Neuron (in vitro differentiated cells): ENCODE results near the gene MPPE1.
"Not testable (repeated sequence)": the region's sequence is repeated elsewhere in the genome, so short reads cannot be mapped to it uniquely, and the experiment has no call there.

ENCODE experiments used
- H2AFZ ChIP-seq: one replicate; pipeline ENCODE4 v1.6.1; 2013; ENCODE audit warnings: low read depth, mild to moderate bottlenecking, inconsistent platforms, low read length, moderate library complexity
- H3K27me3 ChIP-seq: one replicate; pipeline ENCODE4 v1.6.1; 2013; ENCODE audit warnings: low read length; ENCODE audit not compliant: insufficient read depth
- H3K36me3 ChIP-seq: one replicate; pipeline ENCODE4 v1.6.1; 2013; ENCODE audit warnings: low read length; ENCODE audit not compliant: insufficient read depth
- H3K4me1 ChIP-seq: one replicate; pipeline ENCODE4 v1.6.1; 2013; ENCODE audit warnings: low read length; ENCODE audit not compliant: insufficient read depth
- H3K4me3 ChIP-seq: 2 replicates; pipeline ENCODE4 v1.5.1; 2013; ENCODE audit warnings: mild to moderate bottlenecking, low read length, moderate library complexity
- H3K9me3 ChIP-seq: one replicate; pipeline ENCODE4 v1.6.1; 2013; ENCODE audit warnings: low read length

MPPE1 gene

DNA sequence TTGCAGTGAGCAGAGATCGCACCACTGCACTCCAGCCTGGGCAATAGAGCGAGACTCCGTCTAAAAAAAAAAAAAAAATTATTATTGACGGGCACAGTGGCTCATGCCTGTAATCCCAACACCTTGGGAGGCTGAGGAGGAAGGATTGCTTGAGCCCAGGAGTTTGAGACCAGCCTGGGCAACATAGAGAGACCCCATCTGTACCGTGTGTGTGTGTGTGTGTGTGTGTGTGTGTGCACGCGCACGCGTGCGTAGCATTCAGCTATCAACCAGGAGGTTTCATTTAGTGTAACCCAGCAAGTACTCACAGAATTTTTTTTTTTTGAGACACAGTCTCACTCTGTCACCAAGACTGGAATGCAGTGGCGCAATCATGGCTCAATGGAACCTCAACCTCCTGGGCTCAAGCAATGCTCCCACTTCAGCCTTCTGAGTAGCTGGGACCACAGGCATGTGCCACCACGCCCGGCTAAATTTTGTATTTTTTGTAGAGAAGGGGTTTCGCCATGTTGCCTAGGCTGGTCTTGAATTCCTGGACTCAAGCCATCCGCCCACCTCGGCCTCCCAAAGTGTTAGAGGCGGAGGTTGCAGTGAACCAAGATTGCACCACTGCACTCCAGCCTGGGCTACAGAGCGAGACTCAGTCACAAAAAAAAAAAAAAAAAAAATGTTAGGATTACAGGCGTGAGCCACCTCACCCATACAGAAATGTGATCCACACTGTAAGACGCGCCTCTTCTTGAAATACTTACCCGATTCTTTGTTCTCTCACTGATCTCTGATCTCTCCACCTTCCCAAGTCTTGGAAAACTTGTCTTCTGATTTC is 37.9 kb upstream of the MPPE1 start:
- H2AFZ ChIP-seq, H3K27me3 ChIP-seq, H3K36me3 ChIP-seq, H3K4me1 ChIP-seq, H3K4me3 ChIP-seq, H3K9me3 ChIP-seq: not testable (repeated sequence)

DNA sequence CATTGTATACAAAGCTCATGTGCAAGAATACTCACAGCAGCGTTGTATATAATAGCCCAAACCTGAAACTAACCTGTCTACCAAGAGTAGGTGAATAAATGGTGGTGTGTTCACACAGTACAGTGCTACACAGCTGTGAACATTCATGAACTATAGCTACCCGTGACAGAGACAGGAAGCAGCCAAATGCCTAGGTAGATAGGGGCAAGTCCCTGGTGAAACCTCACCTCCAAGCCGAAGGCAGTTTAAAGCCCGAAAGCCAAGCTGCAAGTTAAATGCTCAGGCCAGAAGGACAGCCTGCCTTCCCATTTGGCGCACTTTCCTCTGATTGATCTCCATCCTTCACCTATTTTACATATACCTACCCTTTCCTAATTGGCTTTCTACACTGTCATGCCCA is 36.7 kb upstream of the MPPE1 start:
- no peaks in the 10 kb centered on the region for H3K27me3 ChIP-seq
- H2AFZ ChIP-seq = no peak overlapping the region
- no peak overlapping the region for H3K4me3 ChIP-seq
- H3K9me3 ChIP-seq = no peaks in the 10 kb centered on the region
- no peaks in the 10 kb centered on the region for H3K36me3 ChIP-seq
- H3K4me1 ChIP-seq = peaks cover 8% of the 10 kb centered on the region

DNA sequence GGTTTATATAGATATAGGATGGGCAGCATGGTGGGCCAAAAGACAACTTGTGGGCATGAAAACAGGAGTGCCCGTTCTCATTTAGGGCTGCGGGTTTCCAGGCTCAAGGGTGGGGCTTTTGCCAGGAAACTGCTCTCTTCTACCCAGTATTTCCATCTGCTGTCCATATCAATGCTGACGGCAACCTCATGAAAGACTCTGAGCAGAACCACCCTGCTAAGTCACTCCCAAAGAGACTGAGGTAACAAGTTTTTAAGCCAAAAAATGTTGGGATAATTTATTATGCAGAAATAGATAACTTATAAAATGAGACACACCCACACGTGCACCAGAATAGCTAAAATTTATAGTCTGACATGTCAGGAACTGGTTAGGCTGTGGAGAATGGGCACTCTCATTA is 36.1 kb upstream of the MPPE1 start:
- Histone ChIP-seq H3K4me1 (peaks cover 8% of the 10 kb centered on the region), H2AFZ (no peak overlapping the region), H3K4me3 (no peak overlapping the region), H3K27me3 (no peaks in the 10 kb centered on the region), H3K36me3 (no peaks in the 10 kb centered on the region), H3K9me3 (no peaks in the 10 kb centered on the region)

DNA sequence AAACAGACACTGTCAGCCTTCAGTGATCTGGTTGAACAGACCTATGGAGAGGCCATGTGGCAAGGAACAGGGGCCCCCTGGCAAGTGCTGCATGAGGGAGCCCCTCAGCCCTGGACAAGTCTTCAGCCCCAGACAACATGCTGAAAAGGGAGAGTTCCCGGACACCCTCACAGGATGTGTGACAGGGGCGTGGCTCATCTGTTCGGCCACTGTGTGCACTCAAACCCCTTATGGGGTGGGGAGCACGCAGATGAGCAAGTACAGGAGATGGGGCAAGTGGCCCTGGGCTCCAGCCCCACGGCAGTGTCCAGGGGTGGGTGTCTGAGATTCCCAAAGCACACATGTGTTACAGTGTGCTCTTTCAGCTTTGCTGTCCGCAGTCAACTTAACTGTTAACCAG is 35.4 kb upstream of the MPPE1 start:
- Histone ChIP-seq H3K36me3 (no peaks in the 10 kb centered on the region), H3K9me3 (no peaks in the 10 kb centered on the region)

DNA sequence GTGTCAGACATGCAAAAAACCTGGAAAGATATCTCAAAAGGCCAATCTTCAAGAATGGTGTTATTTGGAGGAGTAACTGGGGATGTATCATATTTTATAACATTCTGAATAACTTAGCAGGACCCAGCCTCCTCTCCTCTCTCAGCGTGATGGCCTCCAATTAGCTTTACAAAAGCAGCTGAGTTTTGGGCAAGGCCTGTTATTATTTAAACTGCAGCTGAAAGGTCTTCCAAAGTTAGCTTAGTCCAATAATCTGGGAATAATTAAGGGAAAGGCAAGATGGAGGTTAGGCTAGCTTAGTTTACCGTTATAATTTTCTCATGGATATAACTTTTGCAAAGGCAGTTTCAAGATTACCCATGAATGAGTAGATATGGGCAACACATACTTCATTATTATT is 32.8 kb upstream of the MPPE1 start:
- Histone ChIP-seq H3K4me3 (no peak overlapping the region), H2AFZ (no peak overlapping the region), H3K4me1 (no peaks in the 10 kb centered on the region), H3K27me3 (no peaks in the 10 kb centered on the region), H3K9me3 (no peaks in the 10 kb centered on the region), H3K36me3 (no peaks in the 10 kb centered on the region)

More for the DNA sequence above, 35.4 kb upstream of the MPPE1 start:
- H3K27me3 ChIP-seq = no peaks in the 10 kb centered on the region
- peaks cover 8% of the 10 kb centered on the region for H3K4me1 ChIP-seq
- no peak overlapping the region for H3K4me3 ChIP-seq
- no peak overlapping the region for H2AFZ ChIP-seq

DNA sequence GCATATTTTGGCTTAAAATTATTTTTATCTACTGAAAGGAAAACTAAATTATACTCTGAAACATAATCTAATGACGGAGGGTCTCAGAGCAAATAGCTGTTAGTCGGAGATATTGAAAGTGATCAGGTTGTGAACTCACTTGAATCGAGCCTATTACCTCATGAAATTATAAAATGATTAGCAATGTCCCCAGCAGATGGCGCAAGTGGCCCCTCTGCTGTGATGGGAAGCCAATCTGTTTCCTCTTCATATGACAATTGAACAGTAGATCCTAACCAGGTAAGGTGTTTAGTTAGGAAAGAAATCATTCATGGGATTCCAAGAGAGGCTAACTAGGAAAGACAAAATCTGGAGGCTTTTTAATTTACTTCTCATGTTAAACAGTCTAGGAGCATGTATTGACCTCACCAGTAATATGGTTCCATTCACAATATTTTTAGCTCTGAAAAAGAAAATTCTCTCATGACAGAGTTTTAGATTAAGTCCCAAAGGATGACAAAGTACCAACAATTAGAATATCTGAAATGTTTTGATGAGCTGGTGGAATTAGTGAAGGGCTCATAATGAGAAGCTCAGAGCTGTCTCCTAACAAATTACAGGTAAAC is 29.9 kb upstream of the MPPE1 start:
- Histone ChIP-seq H3K9me3 (no peaks in the 10 kb centered on the region), H2AFZ (no peak overlapping the region), H3K4me1 (no peaks in the 10 kb centered on the region), H3K27me3 (no peaks in the 10 kb centered on the region), H3K4me3 (no peak overlapping the region), H3K36me3 (no peaks in the 10 kb centered on the region)

DNA sequence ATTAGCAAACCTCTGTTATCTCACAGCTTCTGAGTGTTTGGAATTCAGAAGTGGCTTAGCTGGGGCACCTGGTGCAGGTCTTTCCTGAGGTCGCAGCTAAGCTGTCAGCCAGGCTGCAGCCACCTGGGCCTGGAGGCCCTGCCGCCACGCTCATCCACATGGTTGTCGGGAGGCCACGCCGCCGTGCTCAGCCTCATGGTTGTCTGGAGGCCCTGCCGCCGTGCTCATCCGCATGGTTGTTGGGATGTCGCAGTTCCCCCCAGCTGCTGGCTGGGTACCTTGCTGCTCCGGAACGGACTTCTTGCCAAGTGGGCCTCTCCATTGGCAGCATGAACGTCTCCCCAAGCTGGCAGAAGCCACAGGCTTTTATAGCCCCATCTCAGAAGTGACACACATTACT is 24.3 kb upstream of the MPPE1 start:
- H3K36me3 ChIP-seq = no peaks in the 10 kb centered on the region
- no peaks in the 10 kb centered on the region for H3K9me3 ChIP-seq
- no peaks in the 10 kb centered on the region for H3K4me1 ChIP-seq
- no peak overlapping the region for H2AFZ ChIP-seq
- H3K27me3 ChIP-seq = no peaks in the 10 kb centered on the region
- H3K4me3 ChIP-seq = no peak overlapping the region

DNA sequence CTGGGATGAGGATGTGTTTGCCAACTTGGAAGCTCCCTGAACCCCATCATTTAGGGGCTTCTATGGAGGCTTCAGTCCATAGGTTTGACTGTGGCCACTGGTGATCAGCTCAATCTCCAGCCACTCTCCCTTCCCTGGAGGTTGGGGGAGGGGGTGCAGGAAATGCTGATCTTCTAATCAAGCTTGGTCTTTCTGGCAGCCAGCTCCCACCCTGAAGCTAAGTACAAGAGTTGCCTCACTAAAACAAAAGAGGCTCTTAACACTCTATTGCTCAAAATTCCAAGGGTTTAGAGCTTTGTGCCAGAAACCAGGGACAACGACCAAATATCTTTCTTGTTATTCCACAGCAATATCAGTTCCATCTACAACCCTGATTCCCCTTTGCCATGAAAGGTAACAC is 19.4 kb upstream of the MPPE1 start:
- H3K9me3 ChIP-seq = no peaks in the 10 kb centered on the region
- H3K27me3 ChIP-seq = no peaks in the 10 kb centered on the region
- H3K4me3 ChIP-seq = no peak overlapping the region
- no peaks in the 10 kb centered on the region for H3K36me3 ChIP-seq
- H3K4me1 ChIP-seq = no peaks in the 10 kb centered on the region
- H2AFZ ChIP-seq = no peak overlapping the region

DNA sequence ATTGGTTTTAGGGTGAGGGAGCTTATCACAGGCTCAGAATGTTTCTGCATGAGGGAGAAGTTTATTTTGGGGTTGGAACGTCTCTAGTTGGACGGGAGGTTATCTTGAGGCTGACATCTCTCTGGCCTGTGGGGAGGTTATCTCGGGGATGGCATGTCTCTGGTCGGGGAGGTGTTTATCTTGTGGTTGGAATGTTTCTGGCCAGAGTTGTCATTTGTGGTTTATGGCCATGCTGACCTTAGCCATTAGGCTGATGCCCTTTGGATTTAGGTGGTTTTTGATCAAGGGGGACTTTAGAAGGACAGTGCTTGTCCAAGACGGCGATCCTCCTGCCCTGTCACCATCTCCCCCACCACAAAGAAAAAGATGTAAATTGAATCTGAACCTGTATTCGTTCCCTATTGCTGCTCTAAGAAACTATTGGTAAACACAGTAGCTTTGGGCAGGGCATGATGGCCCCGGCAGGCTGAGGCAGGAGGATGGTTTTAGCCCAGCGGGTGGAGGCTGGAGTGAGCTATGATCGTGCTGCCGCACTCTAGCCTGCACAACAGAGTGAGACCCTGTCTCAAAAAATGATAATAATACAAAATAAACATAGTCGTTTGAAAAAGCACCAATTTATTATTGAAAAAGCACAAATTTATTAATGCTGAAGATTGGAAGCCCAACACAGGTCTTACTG is 17.8 kb upstream of the MPPE1 start:
- H3K4me1 ChIP-seq = no peaks in the 10 kb centered on the region
- H2AFZ ChIP-seq = no peak overlapping the region
- H3K9me3 ChIP-seq = no peaks in the 10 kb centered on the region
- H3K4me3 ChIP-seq = no peak overlapping the region
- H3K36me3 ChIP-seq = no peaks in the 10 kb centered on the region
- no peaks in the 10 kb centered on the region for H3K27me3 ChIP-seq

DNA sequence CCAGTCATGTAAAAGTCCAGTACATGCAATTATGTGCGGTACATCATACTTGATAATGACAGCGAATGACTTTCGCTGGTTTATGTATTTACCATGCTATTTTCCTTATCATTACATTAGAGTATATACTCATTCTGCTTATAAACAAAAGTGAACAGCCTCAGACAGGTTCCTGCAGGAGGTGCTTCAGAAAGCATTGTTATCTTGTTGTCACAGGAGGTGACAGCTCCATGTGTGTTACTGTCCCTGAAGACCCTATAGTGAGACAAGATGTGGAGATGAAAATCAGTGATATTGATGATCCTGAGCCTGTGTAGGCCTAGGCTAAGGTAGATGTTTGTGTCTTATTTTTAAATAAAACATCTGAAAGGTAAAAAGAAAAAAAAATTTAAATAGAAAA is 15.3 kb upstream of the MPPE1 start:
- Histone ChIP-seq H3K36me3 (no peaks in the 10 kb centered on the region), H2AFZ (no peak overlapping the region), H3K27me3 (no peaks in the 10 kb centered on the region), H3K4me1 (no peaks in the 10 kb centered on the region), H3K4me3 (no peak overlapping the region), H3K9me3 (no peaks in the 10 kb centered on the region)

DNA sequence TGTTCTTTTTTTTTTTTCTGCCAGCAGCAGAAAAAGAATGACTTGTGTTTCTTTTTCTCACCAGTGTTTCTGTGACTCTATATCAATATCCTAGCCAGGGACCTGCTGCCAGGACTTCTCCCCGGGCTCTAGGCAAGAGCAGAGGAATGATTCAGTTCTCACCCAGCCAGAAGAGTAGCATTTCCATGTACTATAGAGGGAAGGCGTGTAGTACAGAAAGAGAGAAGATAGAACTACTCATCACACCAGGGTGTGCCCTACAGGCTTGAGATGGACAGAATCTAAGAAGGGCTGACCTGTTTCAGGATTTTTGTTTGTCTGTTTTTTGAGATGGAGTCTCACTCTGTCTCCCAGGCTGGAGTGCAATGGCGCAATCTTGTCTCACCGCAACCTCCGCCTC is 11.4 kb upstream of the MPPE1 start:
- not testable (repeated sequence) for H3K4me3 ChIP-seq, H3K27me3 ChIP-seq, H3K4me1 ChIP-seq, H3K36me3 ChIP-seq, H2AFZ ChIP-seq, H3K9me3 ChIP-seq

DNA sequence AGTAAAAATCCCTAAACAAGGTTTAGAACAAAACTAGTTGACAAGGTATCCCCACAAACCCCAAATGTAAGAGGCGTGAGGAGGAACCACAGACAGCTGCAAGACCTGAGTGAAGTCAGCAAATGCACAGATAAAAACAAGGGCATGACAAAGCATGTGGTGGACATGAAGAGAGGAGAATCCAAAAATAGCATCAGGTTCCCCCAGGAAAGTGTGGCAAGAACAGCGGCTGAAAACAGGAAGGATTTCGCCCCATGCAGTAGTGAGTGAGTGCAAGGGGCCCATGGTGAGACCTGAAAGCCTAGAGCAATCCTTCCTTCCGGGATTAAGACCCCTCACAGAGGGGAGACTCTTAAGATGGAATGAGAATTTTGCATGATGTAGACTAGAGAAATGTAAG is 8.8 kb upstream of the MPPE1 start:
- not testable (repeated sequence) for H3K4me3 ChIP-seq, H2AFZ ChIP-seq, H3K36me3 ChIP-seq, H3K4me1 ChIP-seq, H3K9me3 ChIP-seq, H3K27me3 ChIP-seq

DNA sequence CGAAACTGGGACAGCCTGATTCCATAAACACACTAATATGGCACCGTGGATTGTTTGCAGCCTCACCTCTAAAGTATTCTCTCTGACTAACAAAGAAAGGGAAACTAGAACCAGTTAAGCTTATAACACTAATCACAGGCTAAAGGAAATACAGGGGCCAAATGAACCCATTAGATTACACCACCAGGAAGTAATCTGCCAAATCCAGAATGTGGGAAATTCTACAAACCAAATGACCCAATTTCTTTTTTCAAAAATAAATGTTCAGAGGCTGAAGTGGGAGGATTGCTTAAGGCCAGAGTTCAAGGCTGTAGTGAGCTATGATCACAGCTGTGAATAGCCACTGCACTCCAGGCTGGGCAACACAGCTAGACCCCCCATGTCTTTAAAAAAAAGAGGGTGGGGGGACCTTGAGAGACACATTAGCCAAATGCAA is 1.5 kb upstream of the MPPE1 start:
- peak overlapping the region; percentile 77 for H3K4me3 ChIP-seq

More for the DNA sequence above, 1.5 kb upstream of the MPPE1 start:
- H3K27me3 ChIP-seq = no peaks in the 10 kb centered on the region
- no peaks in the 10 kb centered on the region for H3K9me3 ChIP-seq
- no peaks in the 10 kb centered on the region for H3K36me3 ChIP-seq
- H3K4me1 ChIP-seq = peaks cover 11% of the 10 kb centered on the region
- H2AFZ ChIP-seq = peak overlapping the region; percentile 96
